K562 (cell line): Measurements from ENCODE around the gene NOX5. TPM values are rescaled to one million over a fixed set of nuclear protein-coding genes. Genes with fewer than 3 reads are reported as not detected.

Experiments
- ATAC-seq: fragments of 200-7000 bp; cut with Tn5 transposase; 3 replicates; pipeline ENCODE4 v1.9.1; 2020; ENCODE audit warnings: moderate library complexity
- BruUV-seq: library from RNA; stranded (reverse); fragments of 400-500 nt; replicated peaks from 2 replicates; lab custom pipeline; 2021; lab: Mats Ljungman, UMichigan
- CTCF ChIA-PET: fragments of 300-600 bp; formaldehyde crosslinking; extraction: SDS; loops from one replicate; lab custom pipeline; 2021; ENCODE audit warnings: low intra/inter-chr PET ratio; lab: Yijun Ruan, JAX
- POLR2A ChIA-PET: fragments of 300-600, 350-650 bp; sonication (Branson Sonifier 250); formaldehyde crosslinking; extraction: SDS; loops from one replicate; lab custom pipeline; 2021; ENCODE audit warnings: antibody characterized with exemption, inconsistent platforms; lab: Yijun Ruan, JAX
- DNase-seq, 4 experiments: peaks; one replicate each; pipeline versions ENCODE4 v3.0.0 to v3.0.0-alpha.2; 2011 to 2018; ENCODE audit warnings: low spot score in 3 of 4, mixed read lengths in 3 of 4; ENCODE audit errors: extremely low read depth in 1 of 4
- FAIRE-seq: peaks from 2 replicates; lab custom pipeline; 2011; peaks lifted over from hg19 to GRCh38; lab: Jason Lieb, UNC
- H2AFZ ChIP-seq: 2 replicates; pipeline ENCODE4 v1.6.0; 2011; ENCODE audit warnings: low read depth, low read length, control low read depth, inconsistent platforms
- H3K27ac ChIP-seq: fragments of 200-600 bp; 3 replicates; pipeline ENCODE4 v1.8.0; 2011; ENCODE audit warnings: low read depth, mild to moderate bottlenecking, control low read depth, inconsistent platforms, low read length, moderate library complexity, mixed read lengths; ENCODE audit errors: extremely low read depth
- H3K27me3 ChIP-seq, 2 experiments: fragments of 300-600 bp in 1 of 2; 2 replicates in 1 of 2; 3 replicates in 1 of 2; pipeline versions ENCODE4 v1.6.0 to v1.8.0; 2011; ENCODE audit warnings: inconsistent platforms in 2 of 2, low read length in 2 of 2, mild to moderate bottlenecking in 1 of 2, mixed read lengths in 1 of 2, moderate library complexity in 1 of 2; ENCODE audit not compliant: control insufficient read depth in 2 of 2, insufficient read depth in 2 of 2
- H3K36me3 ChIP-seq: fragments of 300-600 bp; 3 replicates; pipeline ENCODE4 v1.8.0; 2011; ENCODE audit warnings: mild to moderate bottlenecking, low read length, inconsistent platforms; ENCODE audit not compliant: control insufficient read depth, insufficient read depth
- H3K4me1 ChIP-seq, 2 experiments: fragments of 200-600 bp in 1 of 2; replicated peaks in 1 of 2; 2 replicates in 1 of 2; 3 replicates in 1 of 2; pipeline versions ENCODE4 v1.5.1 to v1.8.0; 2011; ENCODE audit warnings: inconsistent platforms in 2 of 2, low read length in 2 of 2, mild to moderate bottlenecking in 1 of 2, mixed read lengths in 1 of 2, moderate library complexity in 1 of 2; ENCODE audit not compliant: control insufficient read depth in 2 of 2, insufficient read depth in 2 of 2
- H3K4me2 ChIP-seq: 2 replicates; pipeline ENCODE4 v1.6.1; 2011; ENCODE audit warnings: low read length, control low read depth, inconsistent platforms, mixed read lengths; ENCODE audit not compliant: insufficient read depth
- H3K4me3 ChIP-seq: fragments of 200-600 bp; sonication (generic), shearing (Covaris generic); 2 replicates; pipeline ENCODE4 v1.5.1; 2016; ENCODE audit warnings: control low read depth, inconsistent platforms
- H3K79me2 ChIP-seq: fragments of 200-600 bp; 3 replicates; pipeline ENCODE4 v1.8.0; 2011; ENCODE audit warnings: low read length, inconsistent platforms; ENCODE audit not compliant: control insufficient read depth, insufficient read depth
- H3K9ac ChIP-seq, 2 experiments: 2 replicates each; pipeline versions ENCODE4 v1.6.0 to v1.6.1; 2011; ENCODE audit warnings: low read depth in 2 of 2, low read length in 2 of 2, control low read depth in 1 of 2, inconsistent platforms in 1 of 2, mild to moderate bottlenecking in 1 of 2, mixed read lengths in 1 of 2; ENCODE audit not compliant: insufficient read depth in 1 of 2
- H3K9me1 ChIP-seq: one replicate; pipeline ENCODE4 v1.6.0; 2011; ENCODE audit warnings: inconsistent platforms, mild to moderate bottlenecking, low read length, moderate library complexity; ENCODE audit not compliant: control insufficient read depth, insufficient read depth
- H3K9me3 ChIP-seq: replicated peaks from 2 replicates; pipeline ENCODE4 v1.5.1; 2011; ENCODE audit warnings: low read depth, low read length, inconsistent platforms; ENCODE audit not compliant: control insufficient read depth, insufficient read depth
- H4K20me1 ChIP-seq: replicated peaks from 2 replicates; pipeline ENCODE4 v1.6.1; 2011; ENCODE audit warnings: low read length, inconsistent platforms, mixed read lengths; ENCODE audit not compliant: control insufficient read depth, insufficient read depth
- BCOR ChIP-seq: fragments of 450-650 bp; IDR thresholded peaks from 2 replicates; pipeline ENCODE4 v1.6.1; 2016
- CREB3 ChIP-seq: fragments of 450-650 bp; conservative IDR thresholded peaks from 2 replicates; pipeline ENCODE4 v1.6.1; 2016; ENCODE audit warnings: missing genetic modification characterization, low read depth, mild to moderate bottlenecking, missing compliant biosample characterization, moderate library complexity
- E4F1 ChIP-seq: fragments of 250-450 bp; sonication (Bioruptor Pico); IDR thresholded peaks from 2 replicates; pipeline ENCODE4 v1.5.0; 2021; ENCODE audit warnings: mild to moderate bottlenecking, borderline replicate concordance
- SAFB ChIP-seq: fragments of 200-400 bp; formaldehyde crosslinking; IDR thresholded peaks from 2 replicates; pipeline ENCODE4 v1.6.1; 2017; ENCODE audit warnings: low read depth, low read length, borderline replicate concordance
- SAP30 ChIP-seq: fragments of 200-600 bp; sonication (generic); IDR thresholded peaks from 2 replicates; pipeline ENCODE4 v1.6.1; 2012; ENCODE audit warnings: borderline replicate concordance, low read depth, mild to moderate bottlenecking, moderate library complexity, low read length, control low read depth, inconsistent platforms; ENCODE audit not compliant: insufficient read depth, poor library complexity, severe bottlenecking
- WGBS: fragments of 100-300 bp; shearing (Covaris generic); methylation state at CpG from one replicate; pipeline ENCODE4 v1.1.6; 2016; ENCODE audit warnings: low coverage, mixed read lengths; ENCODE audit not compliant: insufficient coverage; ENCODE audit errors: missing lambda C conversion rate; 5-methylcytosine and 5-hydroxymethylcytosine counted together
- in situ Hi-C: fragments of 300-500 bp; cut with MboI; formaldehyde crosslinking; loops from 4 replicates; pipeline ENCODE4 v1.15.0; 2018; ENCODE audit warnings: inconsistent platforms, mixed read lengths
- intact Hi-C: fragments of 100-400 bp; cut with micrococcal nuclease; formaldehyde crosslinking; loops from 2 replicates; pipeline ENCODE4 v1.14.2; 2022
- polyA plus RNA-seq, 8 experiments: library from polyadenylated mRNA; depleted of rRNA in 4 of 8; stranded (reverse) in 5 of 8; unstranded in 3 of 8; fragments of >200 nt; fragmentation: Nextera tagmentation in 2 of 8; fragmentation: Illumina TruSeq in 1 of 8; extraction: Ambion mirVana in 2 of 8; extraction: Trizol in 1 of 8; gene quantifications; 2 replicates each; pipeline versions ENCODE4 v1.2.1 to v1.2.3, GENCODE V29; 2011 to 2014; ENCODE audit warnings: inconsistent platforms in 1 of 8, missing spikeins in 1 of 8
- total RNA-seq, 7 experiments: library from RNA; depleted of rRNA in 6 of 7; stranded (reverse); fragments of >200 nt in 6 of 7; fragmentation: Illumina TruSeq in 2 of 7; extraction: Trizol in 2 of 7; gene quantifications; 2 replicates each; pipeline versions ENCODE4 v1.2.1 to v1.2.3, GENCODE V29; 2011 to 2021; ENCODE audit warnings: low replicate concordance in 1 of 7
- TF ChIP-seq, protein P1 (sequence below): fragments of 250-450 bp; sonication (Bioruptor Pico); IDR thresholded peaks from 2 replicates; pipeline ENCODE4 v1.9.0; 2021; ENCODE audit warnings: mild to moderate bottlenecking, inconsistent platforms
- TF ChIP-seq, protein P2 (sequence below): sonication (generic); IDR thresholded peaks from 2 replicates; pipeline ENCODE4 v1.6.1; 2016
- TF ChIP-seq, protein P3 (sequence below): sonication (generic); formaldehyde crosslinking; IDR thresholded peaks from 2 replicates; pipeline ENCODE4 v1.9.0; 2022; ENCODE audit warnings: mild to moderate bottlenecking, missing genetic modification reagents

The NOX5 gene
- total and polyA plus RNA-seq, 9 of the 15 experiments (the other 6 are each of a cell fraction or from before 2014, with no cell fraction given): 0.01 TPM; not detected in 8

DNA sequence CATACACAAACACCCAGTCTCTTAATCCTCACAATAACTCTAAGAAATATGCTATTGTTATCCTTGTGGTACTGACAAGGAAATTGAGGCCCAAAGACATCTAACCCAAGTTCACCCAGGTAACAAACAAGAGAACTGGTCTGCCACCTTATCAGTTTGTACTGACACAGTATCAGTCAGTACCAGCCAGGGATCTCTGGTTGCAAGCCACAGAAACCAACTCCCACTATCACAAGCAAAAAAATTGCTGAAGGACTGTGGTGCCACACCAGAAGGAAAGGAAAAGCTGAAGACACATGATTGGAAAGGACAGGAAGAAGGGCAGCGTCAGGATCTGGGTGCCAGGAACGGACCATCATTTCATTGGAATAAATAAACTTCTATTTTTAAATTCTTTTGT is 82.1 kb downstream of the NOX5 start (continued):
- TF ChIP-seq SAP30 (no peak), E4F1 (CRISPR knock-in tag) (no peak)
- TF ChIP-seq, protein P1, sequence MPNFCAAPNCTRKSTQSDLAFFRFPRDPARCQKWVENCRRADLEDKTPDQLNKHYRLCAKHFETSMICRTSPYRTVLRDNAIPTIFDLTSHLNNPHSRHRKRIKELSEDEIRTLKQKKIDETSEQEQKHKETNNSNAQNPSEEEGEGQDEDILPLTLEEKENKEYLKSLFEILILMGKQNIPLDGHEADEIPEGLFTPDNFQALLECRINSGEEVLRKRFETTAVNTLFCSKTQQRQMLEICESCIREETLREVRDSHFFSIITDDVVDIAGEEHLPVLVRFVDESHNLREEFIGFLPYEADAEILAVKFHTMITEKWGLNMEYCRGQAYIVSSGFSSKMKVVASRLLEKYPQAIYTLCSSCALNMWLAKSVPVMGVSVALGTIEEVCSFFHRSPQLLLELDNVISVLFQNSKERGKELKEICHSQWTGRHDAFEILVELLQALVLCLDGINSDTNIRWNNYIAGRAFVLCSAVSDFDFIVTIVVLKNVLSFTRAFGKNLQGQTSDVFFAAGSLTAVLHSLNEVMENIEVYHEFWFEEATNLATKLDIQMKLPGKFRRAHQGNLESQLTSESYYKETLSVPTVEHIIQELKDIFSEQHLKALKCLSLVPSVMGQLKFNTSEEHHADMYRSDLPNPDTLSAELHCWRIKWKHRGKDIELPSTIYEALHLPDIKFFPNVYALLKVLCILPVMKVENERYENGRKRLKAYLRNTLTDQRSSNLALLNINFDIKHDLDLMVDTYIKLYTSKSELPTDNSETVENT (CRISPR knock-in tag): no peak
- TF ChIP-seq, all 486 proteins: peak for 4

GRCh38 chr15:69098771-69099170 is 84.3 kb downstream of the NOX5 start:
- Histone ChIP-seq H2AFZ (no peak overlapping the region), H3K9me3 (no peaks in the 10 kb centered on the region), H3K79me2 (no peaks in the 10 kb centered on the region), H3K9me1 (no peaks in the 10 kb centered on the region), H3K27me3 (peaks cover 1 to 20% of the 10 kb centered on the region in 2 experiments; a peak in 3 of 5 replicates), H3K9ac (no peak overlapping the region), H3K36me3 (no peaks in the 10 kb centered on the region), H3K27ac (no peak overlapping the region), H4K20me1 (no peaks in the 10 kb centered on the region), H3K4me2 (no peak overlapping the region), H3K4me3 (no peak overlapping the region), H3K4me1 (peaks cover 0 to 2% of the 10 kb centered on the region in 2 experiments; a peak in 2 of 5 replicates)
- ChIA-PET CTCF (no interaction called here), POLR2A (interaction anchor here (1.1 kb wide), 1 partner anchor 11 kb away, joined by 3 read pairs; no protein-coding TSS in a partner anchor)
- ATAC-seq: no peak
- no peak for FAIRE-seq
- no peak for DNase-seq
- intact Hi-C loops (no loop called here), in situ Hi-C loops (no loop called here)
- BruUV-seq: no TSS peak
- 2% methylated on average over 7 of the region's 7 CpGs for WGBS
- TF ChIP-seq BCOR (no peak), CREB3 (tag) (no peak), SAFB (no peak)
- TF ChIP-seq, protein P2, sequence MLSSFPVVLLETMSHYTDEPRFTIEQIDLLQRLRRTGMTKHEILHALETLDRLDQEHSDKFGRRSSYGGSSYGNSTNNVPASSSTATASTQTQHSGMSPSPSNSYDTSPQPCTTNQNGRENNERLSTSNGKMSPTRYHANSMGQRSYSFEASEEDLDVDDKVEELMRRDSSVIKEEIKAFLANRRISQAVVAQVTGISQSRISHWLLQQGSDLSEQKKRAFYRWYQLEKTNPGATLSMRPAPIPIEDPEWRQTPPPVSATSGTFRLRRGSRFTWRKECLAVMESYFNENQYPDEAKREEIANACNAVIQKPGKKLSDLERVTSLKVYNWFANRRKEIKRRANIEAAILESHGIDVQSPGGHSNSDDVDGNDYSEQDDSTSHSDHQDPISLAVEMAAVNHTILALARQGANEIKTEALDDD: no peak
- TF ChIP-seq, protein P3, sequence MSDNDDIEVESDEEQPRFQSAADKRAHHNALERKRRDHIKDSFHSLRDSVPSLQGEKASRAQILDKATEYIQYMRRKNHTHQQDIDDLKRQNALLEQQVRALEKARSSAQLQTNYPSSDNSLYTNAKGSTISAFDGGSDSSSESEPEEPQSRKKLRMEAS (CRISPR knock-in tag): no peak
